Measurements from ENCODE around the gene GPR137C. TPM values are rescaled to one million over a fixed set of nuclear protein-coding genes. Genes with fewer than 3 reads are reported as not detected.

The GPR137C gene
- total RNA-seq, 1 experiment from 2014 or later: 0.89 TPM

- POLR2A ChIA-PET: interaction anchor here (0.9 kb wide), 1 partner anchor 23 kb away, joined by 3 read pairs; the partner anchor contains the start of genes GPR137C and TXNDC16
Measured at GRCh38 chr14:52575858-52576257, 23.2 kb downstream of the GPR137C start.

More at GRCh38 chr14:52575858-52576257, 23.2 kb downstream of the GPR137C start:
- no peak for DNase-seq (ENCODE audit: low read depth, low spot score)
- no peak overlapping the region for H3K27ac ChIP-seq (ENCODE audit: low read depth, low read length)
- H4K20me1 ChIP-seq (ENCODE audit: insufficient read depth): no peaks in the 10 kb centered on the region
- CTCF ChIA-PET: no interaction called here
- no peaks in the 10 kb centered on the region for H3K4me1 ChIP-seq (ENCODE audit: control insufficient read depth in 1 of 2, insufficient read depth in 2 of 2, low read length in 2 of 2)
- intact Hi-C loops (cut with micrococcal nuclease): no loop called here
- H3K4me3 ChIP-seq (replicated peaks in 1 of 2; ENCODE audit: low read depth in 1 of 2, low read length in 2 of 2): no peak overlapping the region
- no peaks in the 10 kb centered on the region for H3K27me3 ChIP-seq (ENCODE audit: insufficient read depth, low read length)
- H2AFZ ChIP-seq (ENCODE audit: low read depth, low read length, poor library complexity, severe bottlenecking): no peak overlapping the region
- no peaks in the 10 kb centered on the region for H3K79me2 ChIP-seq (ENCODE audit: insufficient read depth, low read length)
- TF ChIP-seq ELF1 (IDR thresholded peaks at IDR 0.05; ENCODE audit: borderline replicate concordance, low read depth): no peak
- no peak for TF ChIP-seq FOSL1 (IDR thresholded peaks at IDR 0.05; ENCODE audit: low read depth)
- TF ChIP-seq CEBPB (IDR thresholded peaks at IDR 0.05; ENCODE audit: low read depth): no peak
- TF ChIP-seq YY1 (IDR thresholded peaks at IDR 0.05; ENCODE audit: extremely low read depth, insufficient replicate concordance, low read depth, low read length): no peak
- TF ChIP-seq EZH2 (IDR thresholded peaks at IDR 0.05): no peak
- TF ChIP-seq, protein P1, sequence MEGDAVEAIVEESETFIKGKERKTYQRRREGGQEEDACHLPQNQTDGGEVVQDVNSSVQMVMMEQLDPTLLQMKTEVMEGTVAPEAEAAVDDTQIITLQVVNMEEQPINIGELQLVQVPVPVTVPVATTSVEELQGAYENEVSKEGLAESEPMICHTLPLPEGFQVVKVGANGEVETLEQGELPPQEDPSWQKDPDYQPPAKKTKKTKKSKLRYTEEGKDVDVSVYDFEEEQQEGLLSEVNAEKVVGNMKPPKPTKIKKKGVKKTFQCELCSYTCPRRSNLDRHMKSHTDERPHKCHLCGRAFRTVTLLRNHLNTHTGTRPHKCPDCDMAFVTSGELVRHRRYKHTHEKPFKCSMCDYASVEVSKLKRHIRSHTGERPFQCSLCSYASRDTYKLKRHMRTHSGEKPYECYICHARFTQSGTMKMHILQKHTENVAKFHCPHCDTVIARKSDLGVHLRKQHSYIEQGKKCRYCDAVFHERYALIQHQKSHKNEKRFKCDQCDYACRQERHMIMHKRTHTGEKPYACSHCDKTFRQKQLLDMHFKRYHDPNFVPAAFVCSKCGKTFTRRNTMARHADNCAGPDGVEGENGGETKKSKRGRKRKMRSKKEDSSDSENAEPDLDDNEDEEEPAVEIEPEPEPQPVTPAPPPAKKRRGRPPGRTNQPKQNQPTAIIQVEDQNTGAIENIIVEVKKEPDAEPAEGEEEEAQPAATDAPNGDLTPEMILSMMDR (IDR thresholded peaks at IDR 0.05 in 2 of 3, conservative IDR thresholded peaks at IDR 0.05 in 1 of 3; ENCODE audit: borderline replicate concordance in 1 of 3, insufficient read depth in 1 of 3, low read depth in 2 of 3, low read length in 2 of 3): no peak
- TF ChIP-seq SP1 (IDR thresholded peaks at IDR 0.05; ENCODE audit: low read depth): no peak
- no peak for TF ChIP-seq POLR2A (IDR thresholded peaks at IDR 0.05; ENCODE audit: borderline replicate concordance, extremely low read depth, insufficient read depth, insufficient read length)
- TF ChIP-seq SRF (IDR thresholded peaks at IDR 0.05; ENCODE audit: low read depth): no peak
- TF ChIP-seq TCF7L2 (IDR thresholded peaks at IDR 0.05; ENCODE audit: borderline replicate concordance, extremely low read depth, insufficient read depth, insufficient read length): no peak
- TF ChIP-seq, protein P2, sequence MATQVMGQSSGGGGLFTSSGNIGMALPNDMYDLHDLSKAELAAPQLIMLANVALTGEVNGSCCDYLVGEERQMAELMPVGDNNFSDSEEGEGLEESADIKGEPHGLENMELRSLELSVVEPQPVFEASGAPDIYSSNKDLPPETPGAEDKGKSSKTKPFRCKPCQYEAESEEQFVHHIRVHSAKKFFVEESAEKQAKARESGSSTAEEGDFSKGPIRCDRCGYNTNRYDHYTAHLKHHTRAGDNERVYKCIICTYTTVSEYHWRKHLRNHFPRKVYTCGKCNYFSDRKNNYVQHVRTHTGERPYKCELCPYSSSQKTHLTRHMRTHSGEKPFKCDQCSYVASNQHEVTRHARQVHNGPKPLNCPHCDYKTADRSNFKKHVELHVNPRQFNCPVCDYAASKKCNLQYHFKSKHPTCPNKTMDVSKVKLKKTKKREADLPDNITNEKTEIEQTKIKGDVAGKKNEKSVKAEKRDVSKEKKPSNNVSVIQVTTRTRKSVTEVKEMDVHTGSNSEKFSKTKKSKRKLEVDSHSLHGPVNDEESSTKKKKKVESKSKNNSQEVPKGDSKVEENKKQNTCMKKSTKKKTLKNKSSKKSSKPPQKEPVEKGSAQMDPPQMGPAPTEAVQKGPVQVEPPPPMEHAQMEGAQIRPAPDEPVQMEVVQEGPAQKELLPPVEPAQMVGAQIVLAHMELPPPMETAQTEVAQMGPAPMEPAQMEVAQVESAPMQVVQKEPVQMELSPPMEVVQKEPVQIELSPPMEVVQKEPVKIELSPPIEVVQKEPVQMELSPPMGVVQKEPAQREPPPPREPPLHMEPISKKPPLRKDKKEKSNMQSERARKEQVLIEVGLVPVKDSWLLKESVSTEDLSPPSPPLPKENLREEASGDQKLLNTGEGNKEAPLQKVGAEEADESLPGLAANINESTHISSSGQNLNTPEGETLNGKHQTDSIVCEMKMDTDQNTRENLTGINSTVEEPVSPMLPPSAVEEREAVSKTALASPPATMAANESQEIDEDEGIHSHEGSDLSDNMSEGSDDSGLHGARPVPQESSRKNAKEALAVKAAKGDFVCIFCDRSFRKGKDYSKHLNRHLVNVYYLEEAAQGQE (IDR thresholded peaks at IDR 0.05; ENCODE audit: low read depth): no peak
- TF ChIP-seq MAX (IDR thresholded peaks at IDR 0.05): no peak
- TF ChIP-seq EGR1 (IDR thresholded peaks at IDR 0.05; ENCODE audit: low read depth): no peak
- TF ChIP-seq POLR2AphosphoS5 (IDR thresholded peaks at IDR 0.05; ENCODE audit: low read depth, low read length): no peak
- no peak for TF ChIP-seq ZFX (IDR thresholded peaks at IDR 0.05)
- TF ChIP-seq SIN3A (IDR thresholded peaks at IDR 0.05; ENCODE audit: low read depth): no peak
- no peaks in the 10 kb centered on the region for H3K36me3 ChIP-seq (ENCODE audit: control insufficient read depth in 1 of 2, insufficient read depth in 2 of 2, low read length in 2 of 2)
- no peak for ATAC-seq
- BruUV-seq (replicated peaks): no TSS peak
- H3K9ac ChIP-seq (ENCODE audit: low read length): no peak overlapping the region
- RAD21 ChIA-PET (ENCODE audit: low non-redundant PET in 1 of 2, low total read pairs in 2 of 2, uncharacterized antibody in 2 of 2, unreplicated experiment in 2 of 2): no interaction called here
- H3K4me2 ChIP-seq (ENCODE audit: low read length): no peak overlapping the region
- no peaks in the 10 kb centered on the region for H3K9me2 ChIP-seq (ENCODE audit: insufficient read depth)
- no peaks in the 10 kb centered on the region for H3K9me3 ChIP-seq (ENCODE audit: control insufficient read depth in 1 of 2, insufficient read depth in 1 of 2, low read depth in 1 of 2, low read length in 2 of 2)

Data from HCT116 (cell line).